GM12892 (cell line): ENCODE measurements around the gene ASCC1.
"Not testable (repeated sequence)": the region's sequence is repeated elsewhere in the genome, so short reads cannot be mapped to it uniquely, and the experiment has no call there.

Experiments used
- DNase-seq: peaks from one replicate; pipeline ENCODE4 v3.0.0; 2011; ENCODE audit not compliant: insufficient read length
- FAIRE-seq: peaks from 2 replicates; lab custom pipeline; 2011; peaks lifted over from hg19 to GRCh38; lab: Jason Lieb, UNC
- POLR2A ChIP-seq: IDR thresholded peaks from 2 replicates; pipeline ENCODE4 v1.6.1; 2011; ENCODE audit warnings: low read depth, low read length, control low read depth
- POLR2AphosphoS5 ChIP-seq: IDR thresholded peaks from 2 replicates; pipeline ENCODE4 v1.6.1; 2011; ENCODE audit warnings: low read depth, low read length, control low read depth
- TAF1 ChIP-seq: IDR thresholded peaks from 2 replicates; pipeline ENCODE4 v1.6.1; 2011; ENCODE audit warnings: low read depth, mild to moderate bottlenecking, control low read depth, low read length, borderline replicate concordance

The ASCC1 gene

DNA sequence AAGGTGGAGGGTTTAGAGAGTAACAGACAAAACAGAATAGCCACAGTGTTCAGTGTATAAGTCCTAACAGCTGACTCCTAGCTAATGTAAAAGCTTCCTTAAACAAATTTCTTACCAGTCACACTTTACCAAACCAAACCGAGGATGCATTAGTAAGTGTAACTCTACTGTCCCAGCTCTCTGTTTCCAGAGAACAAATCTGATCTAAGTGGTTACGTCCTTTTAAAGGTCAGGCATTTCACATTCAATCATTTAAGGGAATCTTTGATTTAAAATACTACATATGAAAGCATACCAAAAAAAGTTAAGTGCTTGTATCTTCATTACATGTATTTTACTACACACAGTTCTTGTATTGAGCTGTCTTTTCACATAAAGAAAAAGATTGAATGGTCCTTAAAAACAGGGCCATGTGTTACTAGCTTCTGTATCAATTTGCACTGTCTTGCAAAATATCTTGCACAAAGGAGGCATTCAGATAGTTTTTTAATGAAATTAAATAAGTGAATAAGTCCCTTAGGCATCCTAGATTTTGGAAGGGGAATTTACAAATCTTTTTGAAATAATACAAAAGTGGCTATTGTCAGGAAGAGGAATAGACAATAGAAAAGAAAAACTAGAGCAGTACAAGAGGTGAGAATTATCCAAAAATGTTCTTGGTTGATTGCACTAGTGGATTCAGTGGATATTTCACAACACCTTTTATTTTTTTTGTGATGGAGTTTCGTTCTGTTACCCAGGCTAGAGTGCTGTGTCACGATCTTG lies 69.3 kb downstream of the ASCC1 start:
- FAIRE-seq, result no peak
- no peak for DNase-seq
- TF ChIP-seq POLR2AphosphoS5 (no peak), TAF1 (no peak), POLR2A (no peak)

DNA sequence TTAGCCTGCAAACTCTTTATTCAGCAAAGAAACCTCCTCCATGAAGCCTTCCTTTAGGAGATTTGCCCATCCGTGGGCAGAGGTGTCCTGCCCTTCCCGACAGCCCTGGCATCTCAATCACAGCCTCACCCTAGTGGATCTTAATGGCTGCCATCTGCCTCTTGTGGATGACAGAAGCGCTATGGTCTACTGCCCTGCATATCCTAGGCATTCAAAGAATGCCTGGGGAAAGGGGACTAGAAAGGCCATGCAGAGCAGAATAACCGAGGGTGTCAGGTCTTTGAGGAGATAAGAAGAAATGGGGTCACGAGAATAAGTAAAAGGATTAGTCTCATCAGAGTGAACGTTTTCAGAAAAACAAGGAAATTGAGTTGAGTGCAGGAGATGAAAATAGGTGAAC lies 70.0 kb downstream of the ASCC1 start:
- FAIRE-seq (no peak), DNase-seq (no peak)
- TF ChIP-seq POLR2AphosphoS5, result no peak
- no peak for TF ChIP-seq TAF1
- no peak for TF ChIP-seq POLR2A

DNA sequence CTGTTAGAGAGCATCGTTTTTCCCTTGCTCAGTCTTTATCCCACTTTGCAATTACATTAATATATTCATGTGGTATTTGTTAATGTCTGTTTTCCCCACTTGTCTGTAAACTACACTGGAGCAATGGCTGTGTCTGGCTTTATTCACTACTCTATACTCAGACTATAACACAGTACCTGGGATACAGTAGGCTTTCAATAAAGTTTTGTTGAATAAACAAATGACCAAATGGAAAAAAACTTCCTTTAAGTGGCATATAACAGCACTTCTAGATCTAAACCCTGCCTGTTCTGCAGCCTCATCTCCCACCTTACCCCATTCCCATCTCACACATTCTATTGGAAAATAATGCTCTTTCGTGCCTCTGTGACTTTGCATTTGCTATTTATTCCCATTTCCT lies 70.4 kb downstream of the ASCC1 start:
- FAIRE-seq, result no peak

DNA sequence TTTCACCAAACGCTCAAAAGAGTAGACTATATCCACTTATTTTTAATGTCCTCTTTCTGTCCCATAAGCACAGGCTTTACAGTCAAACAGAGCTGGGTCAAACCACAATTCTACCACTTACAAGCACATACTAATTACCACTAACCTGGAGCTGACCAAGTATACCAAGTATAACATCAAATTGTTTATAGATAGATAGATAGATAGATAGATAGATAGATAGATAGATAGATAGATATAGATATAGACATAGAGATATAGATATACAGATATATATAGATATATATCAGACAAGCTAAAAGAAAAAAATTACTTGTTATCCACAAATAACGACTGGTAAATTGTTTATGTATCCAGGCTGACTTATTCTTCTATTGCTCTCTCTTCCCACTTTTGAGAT lies 75.2 kb downstream of the ASCC1 start:
- FAIRE-seq (no peak), DNase-seq (no peak)
- TF ChIP-seq TAF1 (no peak), POLR2AphosphoS5 (no peak), POLR2A (no peak)

More for the DNA sequence above, 70.4 kb downstream of the ASCC1 start:
- no peak for TF ChIP-seq POLR2A
- TF ChIP-seq POLR2AphosphoS5, result no peak
- DNase-seq, result no peak

DNA sequence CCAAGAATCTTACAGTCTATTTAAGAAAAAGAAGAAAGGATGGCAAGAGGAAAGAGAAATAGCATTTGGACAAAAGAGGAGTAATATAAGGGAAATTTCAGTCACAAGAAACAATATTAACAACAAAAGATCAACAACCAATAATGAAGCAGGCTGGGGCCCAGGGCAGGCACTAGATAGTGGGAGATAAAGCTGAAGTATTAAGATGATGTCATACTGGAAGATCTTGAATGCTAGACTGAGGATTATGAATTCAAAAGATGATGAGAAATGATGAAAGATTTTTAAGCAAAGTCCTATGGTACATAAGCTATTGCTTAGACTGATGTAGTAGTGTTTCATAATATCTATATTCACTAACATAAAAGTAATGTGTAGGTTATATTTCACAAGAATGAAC lies 75.9 kb downstream of the ASCC1 start:
- FAIRE-seq (no peak), DNase-seq (no peak)
- TF ChIP-seq POLR2A (no peak), POLR2AphosphoS5 (no peak), TAF1 (no peak)

DNA sequence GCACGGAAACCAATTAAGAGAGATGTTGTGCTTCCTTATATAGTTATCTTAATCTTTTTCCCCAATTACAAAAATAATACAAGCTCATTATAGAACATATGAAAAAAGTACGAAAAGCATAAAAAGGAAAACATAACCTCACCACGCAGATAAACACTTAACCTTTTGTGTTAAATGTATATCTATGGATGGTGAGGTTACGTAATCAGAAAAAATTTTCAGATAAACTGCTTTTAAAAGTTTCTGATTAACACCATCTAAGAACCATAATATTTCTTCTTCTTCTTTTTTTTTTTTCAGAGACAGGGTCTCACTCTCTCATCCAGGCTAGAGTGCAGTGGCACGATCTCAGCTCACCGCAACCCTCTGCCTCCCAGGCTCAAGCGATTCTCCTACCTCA lies 78.5 kb downstream of the ASCC1 start:
- DNase-seq, result no peak
- TF ChIP-seq POLR2AphosphoS5, result no peak
- TF ChIP-seq POLR2A, result no peak
- no peak for TF ChIP-seq TAF1
- no peak for FAIRE-seq

DNA sequence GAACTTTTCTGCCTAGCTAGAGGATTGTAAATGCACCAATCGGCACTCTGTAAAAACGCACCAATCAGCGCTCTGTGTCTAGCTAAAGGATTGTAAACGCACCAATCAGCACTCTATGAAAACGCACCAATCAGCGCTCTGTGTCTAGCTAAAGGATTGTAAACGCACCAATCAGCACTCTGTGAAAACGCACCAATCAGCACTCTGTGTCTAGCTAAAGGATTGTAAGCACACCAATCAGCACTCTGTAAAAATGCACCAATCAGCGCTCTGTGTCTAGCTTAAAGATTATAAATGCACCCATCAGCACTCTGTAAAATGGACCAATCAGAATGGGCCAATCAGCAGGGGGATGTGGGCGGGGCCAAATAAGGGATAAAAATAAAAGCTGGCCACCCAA lies 79.9 kb downstream of the ASCC1 start:
- FAIRE-seq, DNase-seq: not testable (repeated sequence)

DNA sequence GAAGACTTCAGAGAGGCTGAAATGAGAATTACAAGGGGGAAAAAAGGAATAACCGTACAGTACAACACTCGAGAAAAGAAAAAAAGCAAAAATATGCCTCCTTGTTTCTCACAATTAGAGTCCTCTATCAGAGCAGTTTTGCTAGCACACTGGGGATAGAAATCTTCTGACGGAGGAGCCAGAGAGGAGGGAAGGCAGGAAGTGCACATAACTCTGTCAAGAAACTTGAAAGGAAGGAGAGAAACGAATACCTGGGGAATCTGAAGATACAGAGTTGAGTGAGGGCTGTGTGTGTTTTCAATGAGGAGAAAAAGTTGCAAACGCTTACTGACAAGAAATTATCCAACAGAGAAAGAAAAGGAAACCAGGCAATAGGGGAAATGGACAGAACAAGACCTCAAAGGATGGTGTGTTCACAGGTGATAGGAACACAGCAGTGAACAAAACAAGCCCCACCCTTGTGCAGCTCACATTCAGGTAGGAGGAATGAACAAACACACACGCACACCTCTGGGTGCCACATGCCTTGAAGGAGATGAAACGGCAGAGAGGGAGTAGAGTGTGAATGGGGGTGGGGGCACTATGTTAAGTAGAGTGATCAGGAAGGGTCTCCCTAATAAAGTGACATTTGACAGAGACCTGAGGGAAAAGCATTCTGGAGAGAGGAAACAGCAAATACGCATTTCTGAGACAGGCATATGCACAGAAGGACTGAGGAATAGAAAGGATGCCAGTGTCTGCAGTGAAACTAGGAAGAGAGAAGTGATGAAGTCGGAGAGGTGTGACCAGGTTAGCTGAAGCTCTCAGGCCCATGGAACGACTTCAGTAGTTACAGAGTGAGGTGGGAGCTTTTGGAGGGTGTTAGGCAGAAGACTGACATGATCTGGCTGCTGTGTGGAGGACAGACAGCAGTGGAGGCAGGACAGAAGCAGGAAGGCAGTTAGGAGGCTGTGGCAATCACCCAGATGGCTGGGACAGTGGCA lies 81.0 kb downstream of the ASCC1 start:
- DNase-seq, result no peak
- TF ChIP-seq POLR2AphosphoS5 (no peak), TAF1 (no peak), POLR2A (no peak)
- FAIRE-seq, result no peak

DNA sequence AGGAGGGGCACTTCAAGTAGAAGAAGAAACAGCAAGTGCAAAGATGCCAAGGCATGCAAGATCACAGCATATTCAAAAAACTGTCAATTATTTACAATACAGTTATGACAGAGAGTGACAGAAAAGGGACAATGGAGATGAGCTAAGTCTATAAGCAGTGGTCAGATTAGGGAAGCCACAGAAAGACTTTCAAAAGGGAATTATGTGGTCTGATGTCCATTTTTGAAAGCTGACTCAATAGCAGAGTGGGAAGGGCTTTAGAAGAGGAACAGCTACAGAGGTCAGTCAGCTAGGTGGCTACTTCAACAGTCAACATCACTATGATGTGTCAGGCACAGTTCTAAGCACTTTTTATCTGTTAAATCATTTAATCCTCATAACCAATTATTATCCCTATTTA lies 82.6 kb downstream of the ASCC1 start:
- no peak for TF ChIP-seq TAF1
- peak; percentile 19 for DNase-seq
- FAIRE-seq, result peak; percentile 56

DNA sequence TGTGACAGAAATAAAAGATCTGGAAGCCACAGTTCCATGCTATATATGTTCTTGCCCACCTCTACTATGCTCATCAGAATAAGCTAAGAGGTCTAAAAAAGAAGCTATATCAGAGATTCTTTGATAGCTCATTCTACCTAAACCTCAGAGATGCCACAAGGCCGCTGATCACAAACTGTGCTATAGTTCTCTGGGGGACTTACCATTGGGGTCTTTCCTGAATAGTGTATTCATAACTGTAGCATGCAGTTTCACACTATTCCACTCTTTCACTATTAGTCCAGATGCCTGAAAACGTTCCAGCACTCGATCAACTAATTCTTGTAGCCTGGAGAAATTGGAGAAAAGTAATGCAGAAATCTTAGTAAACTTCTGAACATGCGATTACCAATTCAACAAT lies 83.2 kb downstream of the ASCC1 start:
- TF ChIP-seq POLR2AphosphoS5 (no peak), TAF1 (no peak), POLR2A (no peak)

DNA sequence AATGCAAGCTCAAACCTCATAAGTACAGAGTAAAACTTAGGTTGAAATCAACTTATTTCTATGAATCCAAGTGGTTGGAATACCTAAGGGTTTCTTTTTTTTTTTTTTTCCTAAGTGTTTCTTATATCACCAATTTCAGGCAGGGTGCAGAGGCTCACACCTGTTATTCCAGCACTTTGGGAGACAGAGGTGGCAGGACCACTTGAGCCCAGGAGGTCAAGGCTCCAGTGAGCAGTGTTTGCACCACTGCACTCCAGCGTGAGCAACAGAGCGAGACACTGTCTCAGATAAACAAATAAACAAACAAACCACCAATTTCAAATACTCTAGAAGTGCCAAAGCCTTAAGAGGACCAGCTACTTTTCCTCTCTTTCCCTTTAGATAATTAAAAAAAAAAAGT lies 88.5 kb downstream of the ASCC1 start:
- TF ChIP-seq POLR2AphosphoS5 (no peak), POLR2A (no peak), TAF1 (no peak)
- FAIRE-seq (no peak), DNase-seq (no peak)

More for the DNA sequence above, 83.2 kb downstream of the ASCC1 start:
- FAIRE-seq (no peak), DNase-seq (no peak)

DNA sequence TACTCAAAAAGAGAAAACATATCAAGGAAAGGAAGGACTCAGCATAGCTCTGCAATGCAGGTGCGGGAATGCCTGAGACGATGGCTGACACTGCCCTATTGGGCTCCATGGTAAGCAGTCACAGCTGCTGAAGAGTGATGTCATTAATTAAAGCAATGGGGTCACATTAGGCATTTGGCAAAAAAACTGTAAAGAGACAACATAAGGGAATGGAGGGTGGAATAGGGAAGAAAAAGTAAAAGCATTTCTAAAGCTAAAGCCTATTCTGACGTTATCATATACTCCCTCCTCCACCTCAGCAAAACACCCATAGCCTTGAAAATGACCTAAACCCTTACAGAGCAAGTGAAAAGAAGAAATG lies 89.2 kb downstream of the ASCC1 start:
- FAIRE-seq (no peak), DNase-seq (no peak)
- TF ChIP-seq POLR2AphosphoS5 (no peak), TAF1 (no peak), POLR2A (no peak)
